ENCODE data around the gene ALPK3. TPM values are rescaled to one million over a fixed set of nuclear protein-coding genes. Genes with fewer than 3 reads are reported as not detected.

The ALPK3 gene
- total and polyA plus RNA-seq, 5 donors from 2014 or later = 0.22 TPM; not detected in 4

GRCh38 chr15:84780492-84780891 is 36.7 kb upstream of the ALPK3 start:
- ATAC-seq (ENCODE audit: low read depth in 2 of 2) (no peak), DNase-seq (no peak)
- Mint-ChIP-seq H3K4me1 (peaks cover 21 to 46% (median 34%) of the 10 kb centered on the region in 4 donors), H3K27ac (peak overlapping the region in 1 of 3 donors; percentile 77), H3K36me3 (peaks cover 29% of the 10 kb centered on the region), H3K27me3 (no peaks in the 10 kb centered on the region), H3K4me3 (no peak overlapping the region), H3K9me3 (no peaks in the 10 kb centered on the region)
- H3K9me3 ChIP-seq (ENCODE audit: control insufficient read depth in 2 of 2, low read length in 2 of 2) = no peaks in the 10 kb centered on the region
- H3K4me1 ChIP-seq (ENCODE audit: control insufficient read depth, insufficient read depth, low read length, poor library complexity, severe bottlenecking) = peaks cover 3% of the 10 kb centered on the region
- H3K27ac ChIP-seq (ENCODE audit: insufficient read depth, low read length, poor library complexity, severe bottlenecking) = no peak overlapping the region
- H3K27me3 ChIP-seq (ENCODE audit: control insufficient read depth, insufficient read depth, low read length) = no peaks in the 10 kb centered on the region
- peaks cover 46% of the 10 kb centered on the region for H3K36me3 ChIP-seq (ENCODE audit: control insufficient read depth, insufficient read depth, low read length)
- H3K4me3 ChIP-seq (ENCODE audit: low read depth, low read length) = no peak overlapping the region

DNA sequence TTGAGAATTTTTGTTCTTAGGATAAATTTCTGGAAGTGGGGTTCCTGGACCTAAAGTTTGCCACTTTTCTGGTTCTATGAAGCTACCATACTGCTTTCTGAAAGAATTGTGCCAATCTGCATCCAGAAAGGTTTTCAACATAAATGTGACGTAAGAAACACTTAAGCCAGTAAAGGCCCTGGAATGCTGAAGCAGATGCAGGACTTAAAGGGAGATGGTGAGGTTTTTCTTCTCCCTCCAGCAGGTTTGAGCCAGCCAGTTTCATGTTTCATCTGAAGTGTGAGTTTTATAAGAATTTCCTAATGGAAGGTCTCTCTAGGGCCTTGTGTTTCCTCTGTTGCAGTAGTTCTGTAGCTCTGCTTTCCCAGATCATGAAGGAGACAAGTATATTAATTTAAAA is 35.7 kb upstream of the ALPK3 start:
- ATAC-seq (ENCODE audit: low read depth in 2 of 2) (no peak), DNase-seq (no peak)
- no peak overlapping the region for H3K27ac ChIP-seq (ENCODE audit: insufficient read depth, low read length, poor library complexity, severe bottlenecking)
- no peaks in the 10 kb centered on the region for H3K9me3 Mint-ChIP-seq
- H3K4me1 ChIP-seq (ENCODE audit: control insufficient read depth, insufficient read depth, low read length, poor library complexity, severe bottlenecking) = peaks cover 3% of the 10 kb centered on the region
- H3K4me3 Mint-ChIP-seq = no peak overlapping the region
- H3K27ac Mint-ChIP-seq = peak overlapping the region in 2 of 3 donors; percentile 48 to 55
- H3K27me3 Mint-ChIP-seq = no peaks in the 10 kb centered on the region
- peaks cover 46% of the 10 kb centered on the region for H3K36me3 ChIP-seq (ENCODE audit: control insufficient read depth, insufficient read depth, low read length)
- H3K4me3 ChIP-seq (ENCODE audit: low read depth, low read length) = no peak overlapping the region
- peaks cover 21 to 50% (median 40%) of the 10 kb centered on the region in 4 donors for H3K4me1 Mint-ChIP-seq
- no peaks in the 10 kb centered on the region for H3K27me3 ChIP-seq (ENCODE audit: control insufficient read depth, insufficient read depth, low read length)
- no peaks in the 10 kb centered on the region for H3K9me3 ChIP-seq (ENCODE audit: control insufficient read depth in 2 of 2, low read length in 2 of 2)
- H3K36me3 Mint-ChIP-seq = peaks cover 36% of the 10 kb centered on the region

DNA sequence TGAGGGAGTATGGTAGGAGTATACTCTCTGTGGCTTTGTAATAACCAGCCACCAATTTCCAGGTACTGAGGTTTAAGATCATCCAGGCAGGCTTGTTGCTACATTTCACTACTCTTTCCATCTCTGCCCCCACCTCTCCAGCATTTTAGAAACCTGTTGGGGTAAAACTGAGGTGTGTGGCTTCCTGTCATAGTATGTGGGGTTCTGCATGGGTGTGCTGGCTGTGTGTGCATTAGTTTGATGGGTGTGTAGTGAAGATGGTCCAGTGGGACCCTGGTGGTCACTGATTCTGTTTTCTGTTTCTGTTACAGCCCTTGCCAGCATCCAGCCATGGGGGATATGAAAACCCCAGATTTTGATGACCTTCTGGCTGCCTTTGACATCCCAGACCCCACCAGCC is 34.8 kb upstream of the ALPK3 start:
- Histone ChIP-seq H3K27ac (ENCODE audit: insufficient read depth, low read length, poor library complexity, severe bottlenecking) (no peak overlapping the region), H3K36me3 (ENCODE audit: control insufficient read depth, insufficient read depth, low read length) (peaks cover 51% of the 10 kb centered on the region), H3K4me1 (ENCODE audit: control insufficient read depth, insufficient read depth, low read length, poor library complexity, severe bottlenecking) (peaks cover 3% of the 10 kb centered on the region), H3K9me3 (ENCODE audit: control insufficient read depth in 2 of 2, low read length in 2 of 2) (no peaks in the 10 kb centered on the region), H3K27me3 (ENCODE audit: control insufficient read depth, insufficient read depth, low read length) (no peaks in the 10 kb centered on the region), H3K4me3 (ENCODE audit: low read depth, low read length) (no peak overlapping the region)
- no peak for DNase-seq
- ATAC-seq (ENCODE audit: low read depth in 2 of 2) = no peak
- no peak overlapping the region for H3K4me3 Mint-ChIP-seq
- H3K4me1 Mint-ChIP-seq = peaks cover 21 to 51% (median 42%) of the 10 kb centered on the region in 4 donors
- peak overlapping the region in 2 of 3 donors; percentile 51 to 82 for H3K27ac Mint-ChIP-seq
- peaks cover 37% of the 10 kb centered on the region for H3K36me3 Mint-ChIP-seq
- no peaks in the 10 kb centered on the region for H3K9me3 Mint-ChIP-seq
- H3K27me3 Mint-ChIP-seq = no peaks in the 10 kb centered on the region

GRCh38 chr15:84783493-84784251 is 33.5 kb upstream of the ALPK3 start:
- no peaks in the 10 kb centered on the region for H3K27me3 ChIP-seq (ENCODE audit: control insufficient read depth, insufficient read depth, low read length)
- H3K4me3 ChIP-seq (ENCODE audit: low read depth, low read length) = no peak overlapping the region
- H3K36me3 ChIP-seq (ENCODE audit: control insufficient read depth, insufficient read depth, low read length) = peaks cover 46% of the 10 kb centered on the region
- H3K9me3 Mint-ChIP-seq = no peaks in the 10 kb centered on the region
- DNase-seq (no peak), ATAC-seq (ENCODE audit: low read depth in 2 of 2) (no peak)
- H3K4me3 Mint-ChIP-seq = no peak overlapping the region
- H3K36me3 Mint-ChIP-seq = peaks cover 36% of the 10 kb centered on the region
- H3K4me1 ChIP-seq (ENCODE audit: control insufficient read depth, insufficient read depth, low read length, poor library complexity, severe bottlenecking) = peaks cover 3% of the 10 kb centered on the region
- no peaks in the 10 kb centered on the region for H3K9me3 ChIP-seq (ENCODE audit: control insufficient read depth in 2 of 2, low read length in 2 of 2)
- H3K4me1 Mint-ChIP-seq = peaks cover 30 to 56% (median 49%) of the 10 kb centered on the region in 4 donors
- H3K27me3 Mint-ChIP-seq = no peaks in the 10 kb centered on the region
- H3K27ac ChIP-seq (ENCODE audit: insufficient read depth, low read length, poor library complexity, severe bottlenecking) = no peak overlapping the region
- peak overlapping the region in 1 of 3 donors; percentile 74 for H3K27ac Mint-ChIP-seq

DNA sequence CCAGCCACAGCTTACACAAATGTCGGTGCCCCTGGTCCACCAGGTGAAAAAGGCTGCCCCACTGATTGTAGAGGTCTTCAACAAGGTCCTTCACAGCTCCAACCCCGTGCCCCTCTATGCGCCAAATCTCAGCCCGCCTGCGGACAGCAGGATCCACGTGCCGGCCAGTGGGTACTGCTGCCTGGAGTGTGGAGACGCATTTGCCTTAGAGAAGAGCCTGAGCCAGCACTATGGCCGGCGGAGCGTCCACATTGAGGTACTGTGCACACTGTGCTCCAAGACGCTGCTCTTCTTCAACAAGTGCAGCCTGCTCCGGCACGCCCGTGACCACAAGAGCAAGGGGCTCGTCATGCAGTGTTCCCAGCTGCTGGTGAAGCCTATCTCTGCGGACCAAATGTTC is 32.9 kb upstream of the ALPK3 start:
- no peaks in the 10 kb centered on the region for H3K27me3 Mint-ChIP-seq
- no peak overlapping the region for H3K27ac Mint-ChIP-seq
- no peak overlapping the region for H3K27ac ChIP-seq (ENCODE audit: insufficient read depth, low read length, poor library complexity, severe bottlenecking)
- H3K36me3 Mint-ChIP-seq = peaks cover 36% of the 10 kb centered on the region
- no peak for DNase-seq
- H3K9me3 Mint-ChIP-seq = no peaks in the 10 kb centered on the region
- no peak overlapping the region for H3K4me3 Mint-ChIP-seq
- H3K4me1 Mint-ChIP-seq = peaks cover 27 to 54% (median 47%) of the 10 kb centered on the region in 4 donors
- no peaks in the 10 kb centered on the region for H3K9me3 ChIP-seq (ENCODE audit: control insufficient read depth in 2 of 2, low read length in 2 of 2)
- H3K4me1 ChIP-seq (ENCODE audit: control insufficient read depth, insufficient read depth, low read length, poor library complexity, severe bottlenecking) = no peaks in the 10 kb centered on the region
- no peak for ATAC-seq (ENCODE audit: low read depth in 2 of 2)
- H3K36me3 ChIP-seq (ENCODE audit: control insufficient read depth, insufficient read depth, low read length) = peaks cover 50% of the 10 kb centered on the region
- no peaks in the 10 kb centered on the region for H3K27me3 ChIP-seq (ENCODE audit: control insufficient read depth, insufficient read depth, low read length)
- no peak overlapping the region for H3K4me3 ChIP-seq (ENCODE audit: low read depth, low read length)

DNA sequence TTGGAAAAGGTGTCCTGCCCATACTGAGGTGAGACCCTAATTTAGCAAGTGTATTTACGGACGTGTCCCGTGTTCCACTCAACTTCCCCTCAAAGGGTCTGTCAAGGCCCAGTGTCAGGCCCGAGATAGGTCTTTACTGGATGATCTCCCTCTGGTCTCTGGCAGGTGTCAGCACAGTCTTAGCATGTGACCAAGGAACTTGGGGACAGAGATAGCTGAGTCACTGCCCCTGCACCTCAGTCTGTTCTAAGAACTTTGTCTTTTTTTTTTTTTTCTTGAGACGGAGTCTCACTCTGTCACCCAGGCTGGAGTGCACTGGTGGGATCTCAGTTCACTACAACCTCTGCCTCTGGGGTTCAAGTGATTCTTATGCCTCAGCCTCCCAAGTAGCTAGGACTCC is 32.1 kb upstream of the ALPK3 start:
- ATAC-seq (ENCODE audit: low read depth in 2 of 2) (peak; percentile 45 to 50), DNase-seq (no peak)
- no peak overlapping the region for H3K27ac ChIP-seq (ENCODE audit: insufficient read depth, low read length, poor library complexity, severe bottlenecking)
- Mint-ChIP-seq H3K4me3 (no peak overlapping the region), H3K27ac (peak overlapping the region in 2 of 3 donors; percentile 23 to 80), H3K9me3 (no peaks in the 10 kb centered on the region), H3K36me3 (peaks cover 31% of the 10 kb centered on the region), H3K27me3 (no peaks in the 10 kb centered on the region), H3K4me1 (peaks cover 19 to 53% (median 43%) of the 10 kb centered on the region in 4 donors)
- H3K4me1 ChIP-seq (ENCODE audit: control insufficient read depth, insufficient read depth, low read length, poor library complexity, severe bottlenecking) = no peaks in the 10 kb centered on the region
- H3K4me3 ChIP-seq (ENCODE audit: low read depth, low read length) = no peak overlapping the region
- H3K27me3 ChIP-seq (ENCODE audit: control insufficient read depth, insufficient read depth, low read length) = no peaks in the 10 kb centered on the region
- H3K9me3 ChIP-seq (ENCODE audit: control insufficient read depth in 2 of 2, low read length in 2 of 2) = no peaks in the 10 kb centered on the region
- H3K36me3 ChIP-seq (ENCODE audit: control insufficient read depth, insufficient read depth, low read length) = peaks cover 50% of the 10 kb centered on the region

- no peaks in the 10 kb centered on the region for H3K4me1 ChIP-seq (ENCODE audit: control insufficient read depth, insufficient read depth, low read length, poor library complexity, severe bottlenecking)
- H3K27ac Mint-ChIP-seq = peak overlapping the region in 2 of 3 donors; percentile 56 to 75
These were observed 28.7 kb upstream of the ALPK3 start for GRCh38 chr15:84788500-84788899.

DNA sequence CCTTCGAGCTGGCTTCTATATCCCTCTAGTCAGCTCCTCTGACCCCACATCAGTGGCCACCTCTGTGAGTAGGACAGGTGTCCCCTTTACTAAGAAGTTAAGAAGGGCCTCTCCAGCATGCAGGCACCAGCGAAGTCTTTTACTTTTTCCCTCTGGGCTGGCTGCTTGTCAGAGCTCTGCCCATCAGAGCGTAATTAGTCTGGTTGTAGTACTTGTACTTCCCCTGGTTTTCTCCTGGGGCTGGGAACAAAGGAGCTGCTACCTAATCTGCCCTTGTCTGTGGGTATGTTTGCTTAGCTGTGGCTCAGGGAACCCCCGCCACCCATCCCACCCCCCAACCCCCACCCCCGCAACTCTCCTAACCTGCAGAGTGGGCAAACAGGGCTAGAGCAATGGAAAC is 27.4 kb upstream of the ALPK3 start:
- no peak for DNase-seq
- Mint-ChIP-seq H3K27ac (peak overlapping the region in 2 of 3 donors; percentile 45 to 56), H3K9me3 (no peaks in the 10 kb centered on the region), H3K4me3 (no peak overlapping the region), H3K4me1 (peaks cover 27 to 48% (median 43%) of the 10 kb centered on the region in 4 donors), H3K27me3 (no peaks in the 10 kb centered on the region), H3K36me3 (peaks cover 46% of the 10 kb centered on the region)
- Histone ChIP-seq H3K27ac (ENCODE audit: insufficient read depth, low read length, poor library complexity, severe bottlenecking) (no peak overlapping the region), H3K27me3 (ENCODE audit: control insufficient read depth, insufficient read depth, low read length) (no peaks in the 10 kb centered on the region), H3K9me3 (ENCODE audit: control insufficient read depth in 2 of 2, low read length in 2 of 2) (no peaks in the 10 kb centered on the region), H3K4me1 (ENCODE audit: control insufficient read depth, insufficient read depth, low read length, poor library complexity, severe bottlenecking) (no peaks in the 10 kb centered on the region), H3K36me3 (ENCODE audit: control insufficient read depth, insufficient read depth, low read length) (peaks cover 55% of the 10 kb centered on the region), H3K4me3 (ENCODE audit: low read depth, low read length) (no peak overlapping the region)
- ATAC-seq (ENCODE audit: low read depth in 2 of 2) = no peak

More at GRCh38 chr15:84788500-84788899, 28.7 kb upstream of the ALPK3 start:
- H3K9me3 ChIP-seq (ENCODE audit: control insufficient read depth in 2 of 2, low read length in 2 of 2) = no peaks in the 10 kb centered on the region
- H3K36me3 Mint-ChIP-seq = peaks cover 49% of the 10 kb centered on the region
- H3K4me3 Mint-ChIP-seq = no peak overlapping the region
- peaks cover 27 to 50% (median 45%) of the 10 kb centered on the region in 4 donors for H3K4me1 Mint-ChIP-seq
- no peak overlapping the region for H3K4me3 ChIP-seq (ENCODE audit: low read depth, low read length)
- ATAC-seq (ENCODE audit: low read depth in 2 of 2) (no peak), DNase-seq (no peak)
- no peaks in the 10 kb centered on the region for H3K27me3 Mint-ChIP-seq
- no peak overlapping the region for H3K27ac ChIP-seq (ENCODE audit: insufficient read depth, low read length, poor library complexity, severe bottlenecking)
- H3K27me3 ChIP-seq (ENCODE audit: control insufficient read depth, insufficient read depth, low read length) = no peaks in the 10 kb centered on the region
- no peaks in the 10 kb centered on the region for H3K9me3 Mint-ChIP-seq
- H3K36me3 ChIP-seq (ENCODE audit: control insufficient read depth, insufficient read depth, low read length) = peaks cover 57% of the 10 kb centered on the region

All from CD4-positive, CD25-positive, alpha-beta regulatory T cell (primary cell).